Spleen (tissue), 7 donors: ENCODE measurements around the gene ZKSCAN5.

Experiments
- POLR2A ChIP-seq, 3 donors: fragments of 450-650 bp; IDR thresholded peaks; one replicate each; pipeline ENCODE4 v1.5.1; 2017; ENCODE audit warnings: antibody characterized with exemption in 3 of 3, mild to moderate bottlenecking in 1 of 3
- TF ChIP-seq, protein P1 (sequence below), 11 experiments: fragments of 200-600 bp in 7 of 11; fragments of 450-650 bp in 4 of 11; sonication (generic) in 4 of 11; IDR thresholded peaks in 8 of 11; conservative IDR thresholded peaks in 3 of 11; 1 replicate in 7 of 11; 2 replicates in 4 of 11; pipeline versions ENCODE4 v1.4.0 to v1.8.0; 2016 to 2021; ENCODE audit warnings: antibody characterized with exemption in 11 of 11, inconsistent platforms in 4 of 11, mild to moderate bottlenecking in 1 of 11
- donor health status: DM: no; HTN: no; CAD: no; lungs with moderate emphysema.
- donor health status: DM: no; HTN: no; CAD: no.
- donor health status: DM: no; HTN: no; CAD: no.

DNA sequence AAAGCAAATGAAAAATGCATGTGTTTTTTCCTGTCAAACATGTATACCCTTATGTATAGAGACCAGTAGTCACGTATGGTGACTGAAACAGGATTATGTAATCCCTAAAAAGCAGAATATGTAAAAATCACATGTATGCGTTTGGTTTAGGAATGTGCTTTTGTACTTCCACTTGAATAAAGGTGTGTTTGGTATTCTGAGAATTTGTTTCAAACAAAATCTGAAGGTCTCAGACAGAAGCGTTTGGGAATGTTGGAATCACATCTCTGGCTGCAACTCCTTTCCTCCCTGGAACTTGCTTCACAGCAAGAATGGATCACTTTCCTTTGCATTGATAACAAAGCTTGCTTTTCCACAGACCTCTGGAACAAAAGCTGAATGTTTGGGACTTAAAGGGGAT, 71.8 kb downstream of the ZKSCAN5 start:
- TF ChIP-seq POLR2A (IDR thresholded peaks at IDR 0.05) = no peak
- TF ChIP-seq, protein P1, sequence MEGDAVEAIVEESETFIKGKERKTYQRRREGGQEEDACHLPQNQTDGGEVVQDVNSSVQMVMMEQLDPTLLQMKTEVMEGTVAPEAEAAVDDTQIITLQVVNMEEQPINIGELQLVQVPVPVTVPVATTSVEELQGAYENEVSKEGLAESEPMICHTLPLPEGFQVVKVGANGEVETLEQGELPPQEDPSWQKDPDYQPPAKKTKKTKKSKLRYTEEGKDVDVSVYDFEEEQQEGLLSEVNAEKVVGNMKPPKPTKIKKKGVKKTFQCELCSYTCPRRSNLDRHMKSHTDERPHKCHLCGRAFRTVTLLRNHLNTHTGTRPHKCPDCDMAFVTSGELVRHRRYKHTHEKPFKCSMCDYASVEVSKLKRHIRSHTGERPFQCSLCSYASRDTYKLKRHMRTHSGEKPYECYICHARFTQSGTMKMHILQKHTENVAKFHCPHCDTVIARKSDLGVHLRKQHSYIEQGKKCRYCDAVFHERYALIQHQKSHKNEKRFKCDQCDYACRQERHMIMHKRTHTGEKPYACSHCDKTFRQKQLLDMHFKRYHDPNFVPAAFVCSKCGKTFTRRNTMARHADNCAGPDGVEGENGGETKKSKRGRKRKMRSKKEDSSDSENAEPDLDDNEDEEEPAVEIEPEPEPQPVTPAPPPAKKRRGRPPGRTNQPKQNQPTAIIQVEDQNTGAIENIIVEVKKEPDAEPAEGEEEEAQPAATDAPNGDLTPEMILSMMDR (IDR thresholded peaks at IDR 0.05 in 8 of 11, conservative IDR thresholded peaks at IDR 0.05 in 3 of 11) = no peak
